Panc1 (cell line): ENCODE measurements around the gene SLITRK2. TPM values are rescaled to one million over a fixed set of nuclear protein-coding genes. Genes with fewer than 3 reads are reported as not detected.

ENCODE experiments used
- ATAC-seq: fragments of 200-7000 bp; cut with Tn5 transposase; 2 replicates; pipeline ENCODE4 v1.9.1; 2020; ENCODE audit warnings: mild to moderate bottlenecking, moderate library complexity
- Bru-seq: library from RNA; stranded (reverse); fragments of 400-500 nt; gene quantifications from one replicate; lab custom pipeline; 2021; lab: Mats Ljungman, UMichigan
- BruChase-seq, 2 experiments: library from RNA; stranded (reverse); fragments of 400-500 nt; gene quantifications; one replicate each; lab custom pipeline; 2021; lab: Mats Ljungman, UMichigan
- BruUV-seq: library from RNA; stranded (reverse); fragments of 400-500 nt; replicated peaks from 2 replicates; lab custom pipeline; 2021; lab: Mats Ljungman, UMichigan
- CTCF ChIA-PET: fragments of 300-600 bp; sonication (Branson Sonifier 250); formaldehyde crosslinking; loops from one replicate; lab custom pipeline; 2022; ENCODE audit warnings: antibody characterized with exemption; lab: Charles Lee
- POLR2A ChIA-PET: fragments of 300-600 bp; sonication (Branson Sonifier 250); formaldehyde crosslinking; loops from one replicate; lab custom pipeline; 2022; ENCODE audit warnings: antibody characterized with exemption; lab: Charles Lee
- DNase-seq: peaks from one replicate; pipeline ENCODE4 v3.0.0-alpha.2; 2010; ENCODE audit warnings: low read depth, low spot score
- H3K27ac ChIP-seq: 2 replicates; pipeline ENCODE4 v1.5.1; 2011; ENCODE audit warnings: mild to moderate bottlenecking, low read length, inconsistent platforms
- H3K27me3 ChIP-seq: fragments of 200-500 bp; sonication (Bioruptor generic); 2 replicates; pipeline ENCODE4 v1.6.0; 2014; ENCODE audit warnings: low read length, inconsistent platforms; ENCODE audit not compliant: control insufficient read depth, insufficient read depth
- H3K36me3 ChIP-seq: fragments of 200-500 bp; sonication (Bioruptor generic); 2 replicates; pipeline ENCODE4 v1.5.1; 2014; ENCODE audit warnings: inconsistent platforms, mild to moderate bottlenecking, low read length, moderate library complexity; ENCODE audit not compliant: control insufficient read depth, insufficient read depth
- H3K4me1 ChIP-seq: 2 replicates; pipeline ENCODE4 v1.5.1; 2011; ENCODE audit warnings: inconsistent platforms, mild to moderate bottlenecking, low read length, moderate library complexity; ENCODE audit not compliant: control insufficient read depth, insufficient read depth
- H3K4me3 ChIP-seq, 2 experiments: 2 replicates each; pipeline ENCODE4 v1.5.1; 2011 to 2012; ENCODE audit warnings: low read depth in 2 of 2, low read length in 2 of 2, mild to moderate bottlenecking in 2 of 2, inconsistent platforms in 1 of 2, moderate library complexity in 1 of 2
- H3K9me3 ChIP-seq: fragments of 200-500 bp; sonication (Bioruptor generic); 2 replicates; pipeline ENCODE4 v1.5.1; 2014; ENCODE audit warnings: low read depth, mild to moderate bottlenecking, inconsistent platforms, low read length, moderate library complexity; ENCODE audit not compliant: control insufficient read depth, insufficient read depth
- CTCF ChIP-seq: fragments of 450-650 bp; IDR thresholded peaks from 2 replicates; pipeline ENCODE4 v1.5.1; 2017; ENCODE audit warnings: mild to moderate bottlenecking
- POLR2AphosphoS5 ChIP-seq: IDR thresholded peaks from 2 replicates; pipeline ENCODE4 v1.6.1; 2012; ENCODE audit warnings: mild to moderate bottlenecking, low read depth, low read length, moderate library complexity
- REST ChIP-seq, 2 experiments: IDR thresholded peaks; 2 replicates each; pipeline ENCODE4 v1.6.1; 2011 to 2012; ENCODE audit warnings: low read depth in 2 of 2, control low read depth in 1 of 2, low read length in 1 of 2, mild to moderate bottlenecking in 1 of 2, moderate library complexity in 1 of 2; ENCODE audit not compliant: insufficient read depth in 1 of 2
- SIN3A ChIP-seq: IDR thresholded peaks from 2 replicates; pipeline ENCODE4 v1.6.1; 2012; ENCODE audit warnings: low read depth, mild to moderate bottlenecking, low read length, moderate library complexity, borderline replicate concordance; ENCODE audit not compliant: insufficient read depth
- TCF7L2 ChIP-seq: IDR thresholded peaks from 2 replicates; pipeline ENCODE4 v1.6.1; 2011; ENCODE audit warnings: mild to moderate bottlenecking, low read depth, low read length, inconsistent platforms
- in situ Hi-C: cut with HindIII; loops from 2 replicates; pipeline ENCODE4 v1.10.0; 2016; ENCODE audit warnings: low sequenced_read_pairs, low pct_unique_long_range_greater_than_20kb
- intact Hi-C: fragments of 100-400 bp; cut with micrococcal nuclease; formaldehyde crosslinking; loops from one replicate; pipeline ENCODE4 v1.10.0; 2022; ENCODE audit not compliant: unreplicated experiment
- long read RNA-seq: library from polyadenylated mRNA; unstranded; transcript quantifications from one replicate; pipeline ENCODE4 v2.0.0, GENCODE V29; 2021; ENCODE audit not compliant: unreplicated experiment
- polyA plus RNA-seq: library from polyadenylated mRNA; unstranded; fragments of >200 nt; gene quantifications from one replicate; pipeline ENCODE4 v1.2.1, GENCODE V29; 2012; ENCODE audit warnings: missing spikeins; ENCODE audit not compliant: insufficient read length
- total RNA-seq: library from RNA; stranded (reverse); gene quantifications from one replicate; pipeline ENCODE4 v1.2.1, GENCODE V29; 2021; ENCODE audit not compliant: unreplicated experiment

SLITRK2 gene
- 0.59 TPM for total RNA-seq
- 0.22 TPM for polyA plus RNA-seq
- Bru-seq, nascent RNA: percentile 28 among the genes with signal in this experiment
- BruChase-seq, experiment 1, labeled RNA remaining after a 2-hour chase: percentile 38 among the genes with signal in this experiment
- BruChase-seq, experiment 2, labeled RNA remaining after a 6-hour chase: percentile 49 among the genes with signal in this experiment
- long read RNA-seq, full-length matches to known transcripts: 6 of 7 reads
- long read RNA-seq, partial matches to known transcripts: 0 of 7 reads
- long read RNA-seq, other reads (novel, unspliced or antisense): 1 of 7 reads

GRCh38 chrX:145817331-145818185 is at the start of gene SLITRK2:
SLITRK2 (plus strand) TSS chrX:145817829; CDS start chrX:145822426, 4,597 bp downstream.
- ATAC-seq (peak; percentile 62), DNase-seq (no peak)
- peak within 1 kb of the TSS; percentile 22 to 51 for H3K4me3 ChIP-seq
- no peaks in the 10 kb centered on the region for H3K9me3 ChIP-seq
- peaks cover 19% of the 10 kb centered on the region for H3K27me3 ChIP-seq
- no peak for TF ChIP-seq POLR2AphosphoS5
- no peak for TF ChIP-seq SIN3A
- no peak for TF ChIP-seq REST (IDR thresholded peaks at IDR 0.05; ENCODE audit: insufficient read depth in 1 of 2, low read depth in 2 of 2, low read length in 1 of 2)
- TF ChIP-seq CTCF: no peak
- TF ChIP-seq TCF7L2: no peak
- ChIA-PET POLR2A (no interaction called here), CTCF (no interaction called here)
- 0 out of 2 replicates have a peak, but pooled peaks cover 4% of the 10 kb centered on the region for H3K4me1 ChIP-seq
- in situ Hi-C loops: no loop called here
- no TSS peak for BruUV-seq
- no peak within 1 kb of the TSS for H3K27ac ChIP-seq
- no peaks in the 10 kb centered on the region for H3K36me3 ChIP-seq
- intact Hi-C loops: loop anchor here (10.0 kb wide), 1 partner anchor 603 kb away; no protein-coding TSS in a partner anchor

GRCh38 chrX:145773006-145773405 is 44.6 kb upstream of the SLITRK2 start:
- no peaks in the 10 kb centered on the region for H3K4me1 ChIP-seq
- H3K9me3 ChIP-seq: no peaks in the 10 kb centered on the region
- no peak for DNase-seq
- H3K27me3 ChIP-seq: no peaks in the 10 kb centered on the region
- no peak overlapping the region for H3K27ac ChIP-seq
- no peaks in the 10 kb centered on the region for H3K36me3 ChIP-seq
- POLR2A ChIA-PET: no interaction called here
- H3K4me3 ChIP-seq: no peak overlapping the region
- TF ChIP-seq POLR2AphosphoS5 (no peak), REST (IDR thresholded peaks at IDR 0.05; ENCODE audit: insufficient read depth in 1 of 2, low read depth in 2 of 2, low read length in 1 of 2) (no peak), CTCF (no peak), SIN3A (no peak), TCF7L2 (no peak)
- intact Hi-C loops: no loop called here
- in situ Hi-C loops: no loop called here
- ATAC-seq: no peak
- no TSS peak for BruUV-seq
- CTCF ChIA-PET: no interaction called here
